HepG2 (cell line): ENCODE data around the gene CADM2. TPM values are rescaled to one million over a fixed set of nuclear protein-coding genes. Genes with fewer than 3 reads are reported as not detected.

Experiments used
- ATAC-seq: fragments of 200-7000 bp; cut with Tn5 transposase; 3 replicates; pipeline ENCODE4 v1.9.1; 2020; ENCODE audit warnings: mild to moderate bottlenecking, moderate library complexity
- BruUV-seq: library from RNA; stranded (reverse); fragments of 400-500 nt; replicated peaks from 2 replicates; lab custom pipeline; 2021; lab: Mats Ljungman, UMichigan
- CTCF ChIA-PET: fragments of 300-600 bp; formaldehyde crosslinking; extraction: SDS; loops from one replicate; lab custom pipeline; 2021; ENCODE audit warnings: low total read pairs, inconsistent platforms, low intra/inter-chr PET ratio; lab: Yijun Ruan, JAX
- POLR2A ChIA-PET: fragments of 350-600 bp; sonication (Branson Sonifier 250); formaldehyde crosslinking; loops from one replicate; lab custom pipeline; 2020; ENCODE audit warnings: antibody characterized with exemption, inconsistent platforms; lab: Yijun Ruan, JAX
- DNase-seq: peaks from one replicate; pipeline ENCODE4 v3.0.0-alpha.2; 2015; ENCODE audit warnings: low spot score
- FAIRE-seq: peaks from 3 replicates; lab custom pipeline; 2011; peaks lifted over from hg19 to GRCh38; lab: Jason Lieb, UNC
- H2AFZ ChIP-seq: one replicate; pipeline ENCODE4 v1.6.1; 2011; ENCODE audit warnings: low read length, inconsistent platforms
- H3K27ac ChIP-seq: fragments of 300-600 bp; 3 replicates; pipeline ENCODE4 v1.8.0; 2011; ENCODE audit warnings: mixed run types, mild to moderate bottlenecking, mixed read lengths, low read length, inconsistent platforms; ENCODE audit not compliant: insufficient read depth; ENCODE audit errors: extremely low read length
- H3K27me3 ChIP-seq, 2 experiments: fragments of 200-600 bp in 1 of 2; 2 replicates in 1 of 2; 3 replicates in 1 of 2; pipeline versions ENCODE4 v1.6.0 to v1.8.0; 2011; ENCODE audit warnings: low read length in 2 of 2, mild to moderate bottlenecking in 2 of 2, moderate library complexity in 2 of 2, inconsistent platforms in 1 of 2; ENCODE audit not compliant: insufficient read depth in 2 of 2, control insufficient read depth in 1 of 2
- H3K36me3 ChIP-seq, 2 experiments: fragments of 200-600 bp in 1 of 2; replicated peaks in 1 of 2; 2 replicates in 1 of 2; 3 replicates in 1 of 2; pipeline versions ENCODE4 v1.5.1 to v1.8.0; 2011; ENCODE audit warnings: low read length in 2 of 2, inconsistent platforms in 1 of 2; ENCODE audit not compliant: insufficient read depth in 2 of 2, control insufficient read depth in 1 of 2
- H3K4me1 ChIP-seq: 2 replicates; pipeline ENCODE4 v1.5.1; 2012; ENCODE audit warnings: low read length, inconsistent platforms; ENCODE audit not compliant: insufficient read depth
- H3K4me2 ChIP-seq: 2 replicates; pipeline ENCODE4 v1.6.0; 2011; ENCODE audit warnings: low read depth, low read length, inconsistent platforms
- H3K4me3 ChIP-seq, 3 experiments: fragments of 200-600 bp in 1 of 3; sonication (generic), shearing (Covaris generic) in 1 of 3; replicated peaks in 1 of 3; 2 replicates each; pipeline ENCODE4 v1.5.1; 2011 to 2016; ENCODE audit warnings: low read length in 3 of 3, inconsistent platforms in 2 of 3, low read depth in 2 of 3, mild to moderate bottlenecking in 2 of 3, control low read depth in 1 of 3, mixed read lengths in 1 of 3; ENCODE audit not compliant: insufficient read depth in 1 of 3
- H3K79me2 ChIP-seq: one replicate; pipeline ENCODE4 v1.6.1; 2011; ENCODE audit warnings: low read length, inconsistent platforms; ENCODE audit not compliant: insufficient read depth
- H3K9ac ChIP-seq: 2 replicates; pipeline ENCODE4 v1.6.0; 2011; ENCODE audit warnings: mild to moderate bottlenecking, low read depth, low read length, inconsistent platforms; ENCODE audit not compliant: insufficient read depth
- H3K9me3 ChIP-seq: 2 replicates; pipeline ENCODE4 v1.5.1; 2012; ENCODE audit warnings: mild to moderate bottlenecking, low read length
- H4K20me1 ChIP-seq: 2 replicates; pipeline ENCODE4 v1.6.0; 2011; ENCODE audit warnings: inconsistent platforms, mild to moderate bottlenecking, low read length, moderate library complexity; ENCODE audit not compliant: insufficient read depth
- HES4 ChIP-seq: sonication (generic); formaldehyde crosslinking; IDR thresholded peaks from 2 replicates; pipeline ENCODE4 v1.9.0; 2021; ENCODE audit warnings: mild to moderate bottlenecking, missing genetic modification reagents, borderline replicate concordance
- HIVEP1 ChIP-seq: sonication (generic); formaldehyde crosslinking; IDR thresholded peaks from 2 replicates; pipeline ENCODE4 v1.4.0; 2020; ENCODE audit warnings: mild to moderate bottlenecking, missing genetic modification reagents
- POGK ChIP-seq: sonication (generic); formaldehyde crosslinking; conservative IDR thresholded peaks from 2 replicates; pipeline ENCODE4 v1.8.0; 2022; ENCODE audit warnings: mild to moderate bottlenecking, moderate library complexity, missing genetic modification reagents
- SOX6 ChIP-seq, 2 experiments: fragments of 450-650 bp in 1 of 2; sonication (generic) in 1 of 2; formaldehyde crosslinking in 1 of 2; IDR thresholded peaks; 2 replicates each; pipeline versions ENCODE4 v1.4.0 to v1.6.1; 2017 to 2020; ENCODE audit warnings: antibody characterized with exemption in 1 of 2, mild to moderate bottlenecking in 1 of 2, missing genetic modification reagents in 1 of 2
- ZNF510 ChIP-seq: sonication (generic); formaldehyde crosslinking; IDR thresholded peaks from 2 replicates; pipeline ENCODE4 v1.4.0; 2020; ENCODE audit warnings: low read depth, mild to moderate bottlenecking, missing genetic modification reagents
- ZNF775 ChIP-seq: sonication (generic); formaldehyde crosslinking; IDR thresholded peaks from 2 replicates; pipeline ENCODE4 v1.4.0; 2020; ENCODE audit warnings: missing genetic modification reagents, mild to moderate bottlenecking, moderate library complexity, borderline replicate concordance
- WGBS: methylation state at CpG from one replicate; pipeline ENCODE4 v1.1.6; 2017; ENCODE audit warnings: low lambda C conversion rate; 5-methylcytosine and 5-hydroxymethylcytosine counted together
- in situ Hi-C: cut with HindIII; loops from 2 replicates; pipeline ENCODE4 v1.10.0; 2017; ENCODE audit warnings: low pct_unique_long_range_greater_than_20kb; ENCODE audit not compliant: extremely low pct_ligation_motif_present
- intact Hi-C: fragments of 100-400 bp; cut with micrococcal nuclease; formaldehyde crosslinking; loops from one replicate; pipeline ENCODE4 v1.10.0; 2022; ENCODE audit not compliant: unreplicated experiment
- polyA plus RNA-seq, 8 experiments: library from polyadenylated mRNA; depleted of rRNA in 3 of 8; stranded (reverse) in 7 of 8; unstranded in 1 of 8; fragments of >200 nt; fragmentation: Illumina TruSeq in 4 of 8; extraction: Trizol in 4 of 8; gene quantifications; 2 replicates each; pipeline versions ENCODE4 v1.2.1 to v1.2.3, GENCODE V29; 2011 to 2016; ENCODE audit warnings: low read depth in 4 of 8, missing spikeins in 1 of 8, mixed read lengths in 1 of 8; ENCODE audit not compliant: insufficient read depth in 1 of 8
- total RNA-seq, 5 experiments: library from RNA; depleted of rRNA; stranded (reverse); fragments of >200 nt; fragmentation: Illumina TruSeq; extraction: Trizol; gene quantifications; 2 replicates each; pipeline ENCODE4 v1.2.3, GENCODE V29; 2016; ENCODE audit warnings: low read depth in 1 of 5

Gene CADM2
- total and polyA plus RNA-seq, 2 of the 13 experiments (the other 11 are each of a cell fraction or from before 2014, with no cell fraction given): not detected

- intact Hi-C loops: loop anchor here (10.0 kb wide), 2 partner anchors 232 to 598 kb away; no protein-coding TSS in a partner anchor
- no peaks in the 10 kb centered on the region for H3K4me1 ChIP-seq
- H2AFZ ChIP-seq: no peak overlapping the region
- H3K9me3 ChIP-seq: no peaks in the 10 kb centered on the region
- DNase-seq (no peak), FAIRE-seq (no peak), ATAC-seq (no peak)
- H3K4me2 ChIP-seq: no peak overlapping the region
- no peaks in the 10 kb centered on the region for H3K27me3 ChIP-seq
- no peaks in the 10 kb centered on the region for H4K20me1 ChIP-seq
- no peaks in the 10 kb centered on the region for H3K79me2 ChIP-seq
- no peak overlapping the region for H3K4me3 ChIP-seq
- H3K27ac ChIP-seq: no peak overlapping the region
- no peaks in the 10 kb centered on the region for H3K36me3 ChIP-seq
- BruUV-seq: no TSS peak
- ChIA-PET POLR2A (no interaction called here), CTCF (interaction anchor here (1.4 kb wide), 1 partner anchor 1025 kb away, joined by 3 read pairs; no protein-coding TSS in a partner anchor)
- no peak for TF ChIP-seq HIVEP1 (CRISPR knock-in tag)
- TF ChIP-seq HES4 (CRISPR knock-in tag): no peak
- no peak for TF ChIP-seq ZNF510 (CRISPR knock-in tag)
- TF ChIP-seq SOX6 (IDR thresholded peaks at IDR 0.05): no peak
- TF ChIP-seq SOX6 (CRISPR knock-in tag; IDR thresholded peaks at IDR 0.05): no peak
- no peak for TF ChIP-seq POGK (CRISPR knock-in tag)
- no peak for TF ChIP-seq ZNF775 (CRISPR knock-in tag)
- in situ Hi-C loops: loop anchor here (10.0 kb wide), 1 partner anchor 268 kb away; no protein-coding TSS in a partner anchor
- 26% methylated on average over 5 of the region's 5 CpGs for WGBS
- no peak overlapping the region for H3K9ac ChIP-seq
Measured at GRCh38 chr3:85572978-85573377, 614.2 kb downstream of the CADM2 start.
